Left colon (tissue), 2 donors: ENCODE results near the gene GRB2. TPM values are rescaled to one million over a fixed set of nuclear protein-coding genes. Genes with fewer than 3 reads are reported as not detected.
"Not testable (repeated sequence)": the region's sequence is repeated elsewhere in the genome, so short reads cannot be mapped to it uniquely, and the experiment has no call there.

Experiments used
- ATAC-seq: fragments of 200-7000 bp; cut with Tn5 transposase; one replicate; pipeline ENCODE4 v1.9.1; 2020; ENCODE audit warnings: mild to moderate bottlenecking, moderate library complexity
- DNase-seq, 2 donors: peaks; one replicate each; pipeline ENCODE4 v3.0.0-alpha.2; 2020
- intact Hi-C, 2 donors: fragments of 100-400 bp; cut with DNase I in 1 of 2; cut with micrococcal nuclease in 1 of 2; formaldehyde crosslinking; loops; one replicate each; pipeline versions ENCODE4 v1.11.2 to v1.14.0; 2022; cut with DNase I, micrococcal nuclease
- long read RNA-seq: library from polyadenylated mRNA; unstranded; transcript quantifications from one replicate; pipeline ENCODE4 v2.0.0, GENCODE V29; 2021
- total RNA-seq, 2 donors: library from RNA; stranded (reverse); fragmentation: NEBNext Ultra II Directional; extraction: Animal tissue kit (Norgen Biotek cat#: 25700); gene quantifications; one replicate each; pipeline ENCODE4 v1.2.1, GENCODE V29; 2021
- donor health status: DM: no; HTN: no; CAD: no.
- donor health status: DM: yes; HTN: yes; CAD: no.

Gene GRB2
- total RNA-seq = 100 to 1,000 TPM; 112 to 117 TPM
- long read RNA-seq, transcript GRB2-205 (5 exons, 3,182 nt) = minor isoform, 8 of 160 reads
- long read RNA-seq, transcript GRB2-202 (6 exons, 3,248 nt) = major isoform, 98 of 160 reads
- long read RNA-seq, partial matches to known transcripts = 2 of 160 reads
- long read RNA-seq, other reads (novel, unspliced or antisense) = 50 of 160 reads

DNA sequence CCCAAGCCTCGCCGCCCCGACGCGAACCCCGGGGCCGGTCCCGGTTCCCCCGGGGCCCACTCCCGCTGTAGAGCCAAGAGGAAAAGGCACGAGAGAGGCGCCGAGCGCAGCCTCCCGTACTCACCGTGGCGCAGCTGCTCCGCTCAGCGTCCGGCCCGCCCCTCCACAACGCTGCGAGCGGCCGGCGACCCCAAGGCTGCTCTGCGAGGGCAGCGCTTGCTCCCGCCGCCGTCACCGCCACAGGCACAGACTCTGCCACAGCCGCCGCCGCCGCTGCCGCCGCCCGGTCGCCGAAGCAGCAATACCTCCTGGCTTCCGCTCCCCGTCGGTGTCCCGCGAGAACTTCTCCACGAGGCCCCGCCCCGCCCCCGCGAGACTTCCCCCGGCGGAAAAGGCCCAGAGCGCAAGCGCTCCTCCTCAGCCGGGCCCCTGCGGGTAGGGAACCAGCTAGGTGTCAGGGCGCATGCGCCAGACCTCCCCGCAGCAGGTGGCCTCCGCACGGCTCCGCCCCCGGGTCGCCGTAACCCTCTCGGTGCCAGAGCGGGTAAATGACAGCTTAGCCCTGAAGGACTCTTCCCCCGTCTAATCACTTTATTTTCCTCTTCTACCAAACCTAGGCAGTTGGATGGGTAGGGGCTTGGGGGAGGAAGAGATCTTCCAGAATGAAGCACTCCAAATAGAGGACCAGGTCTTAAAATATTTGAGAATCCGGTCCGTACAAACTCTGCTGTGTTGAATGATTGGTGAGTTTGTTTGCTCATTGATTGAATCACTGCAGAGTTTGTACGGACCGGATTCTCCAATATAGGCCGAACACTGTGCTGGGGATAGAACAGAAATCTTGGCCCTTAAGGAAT lies at the start of gene GRB2:
GRB2 (minus strand) TSS at position 314 of the 857 bp plus-strand sequence. CDS start 12,050 bp downstream, outside the sequence.
- intact Hi-C loops = loop anchor here (2.0 to 10.0 kb wide), 2 partner anchors 81 to 83 kb away; no protein-coding TSS in a partner anchor
- ATAC-seq (peak; percentile 90), DNase-seq (peak; percentile 98 to 99)

DNA sequence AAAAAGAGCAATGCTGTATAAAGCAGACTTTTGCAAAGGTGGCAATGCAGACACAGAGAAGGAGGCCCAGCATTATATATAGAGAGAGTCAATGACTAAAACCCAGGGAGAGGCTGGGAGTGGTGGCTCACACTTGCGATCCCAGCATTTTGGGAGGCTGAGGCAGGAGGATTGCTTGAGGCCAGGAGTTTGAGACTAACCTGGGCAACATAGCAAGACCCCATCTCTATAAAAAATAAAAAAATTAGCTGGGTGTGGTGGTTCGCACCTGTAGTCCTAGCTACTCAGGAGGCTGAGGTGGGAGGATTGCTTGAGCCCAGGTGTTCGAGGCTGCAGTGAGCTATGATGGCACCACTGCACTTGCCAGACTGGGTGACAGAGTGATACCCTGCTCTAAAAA lies 49.2 kb upstream of the GRB2 start:
- intact Hi-C loops, DNase-seq, ATAC-seq: not testable (repeated sequence)

DNA sequence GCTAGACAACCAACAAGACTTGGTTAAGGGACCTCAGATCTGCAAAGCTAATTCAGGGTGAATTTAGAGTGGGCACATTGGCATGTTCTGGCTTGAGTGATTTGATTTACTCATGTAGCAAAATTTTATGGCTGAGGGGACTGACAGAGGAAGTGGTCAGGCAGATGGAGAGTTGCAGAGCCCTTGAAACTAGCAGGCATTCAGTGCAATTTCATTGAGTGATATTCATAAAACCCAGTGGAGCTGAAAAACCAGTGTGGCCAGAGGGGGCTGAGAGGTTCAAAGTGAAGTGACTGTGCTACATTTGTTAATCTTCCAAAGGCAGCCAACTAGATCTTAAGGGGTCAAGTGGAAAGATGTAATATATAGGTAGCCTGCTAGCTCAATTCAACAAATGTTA lies 48.7 kb upstream of the GRB2 start:
- DNase-seq (no peak), ATAC-seq (no peak)
- intact Hi-C loops = no loop called here

DNA sequence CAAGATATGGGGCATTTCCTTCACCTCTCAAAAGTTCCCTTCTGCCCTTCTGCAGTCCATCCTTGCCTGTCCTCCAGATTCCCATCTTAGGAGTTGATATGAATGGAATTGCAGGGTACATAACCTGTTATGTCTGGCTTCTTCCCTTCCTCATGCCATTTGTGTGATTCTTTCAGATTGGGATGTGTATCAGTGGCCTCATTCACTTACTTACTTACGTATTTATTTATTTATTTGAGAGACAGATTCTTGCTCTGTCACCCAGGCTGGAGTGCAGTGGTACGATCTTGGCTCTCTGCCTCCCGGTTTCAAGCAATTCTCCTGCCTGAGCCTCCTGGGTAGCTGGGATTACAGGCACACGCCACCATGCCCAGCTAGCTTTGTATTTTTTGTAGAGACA lies 44.8 kb upstream of the GRB2 start:
- ATAC-seq = no peak
- intact Hi-C loops = no loop called here

DNA sequence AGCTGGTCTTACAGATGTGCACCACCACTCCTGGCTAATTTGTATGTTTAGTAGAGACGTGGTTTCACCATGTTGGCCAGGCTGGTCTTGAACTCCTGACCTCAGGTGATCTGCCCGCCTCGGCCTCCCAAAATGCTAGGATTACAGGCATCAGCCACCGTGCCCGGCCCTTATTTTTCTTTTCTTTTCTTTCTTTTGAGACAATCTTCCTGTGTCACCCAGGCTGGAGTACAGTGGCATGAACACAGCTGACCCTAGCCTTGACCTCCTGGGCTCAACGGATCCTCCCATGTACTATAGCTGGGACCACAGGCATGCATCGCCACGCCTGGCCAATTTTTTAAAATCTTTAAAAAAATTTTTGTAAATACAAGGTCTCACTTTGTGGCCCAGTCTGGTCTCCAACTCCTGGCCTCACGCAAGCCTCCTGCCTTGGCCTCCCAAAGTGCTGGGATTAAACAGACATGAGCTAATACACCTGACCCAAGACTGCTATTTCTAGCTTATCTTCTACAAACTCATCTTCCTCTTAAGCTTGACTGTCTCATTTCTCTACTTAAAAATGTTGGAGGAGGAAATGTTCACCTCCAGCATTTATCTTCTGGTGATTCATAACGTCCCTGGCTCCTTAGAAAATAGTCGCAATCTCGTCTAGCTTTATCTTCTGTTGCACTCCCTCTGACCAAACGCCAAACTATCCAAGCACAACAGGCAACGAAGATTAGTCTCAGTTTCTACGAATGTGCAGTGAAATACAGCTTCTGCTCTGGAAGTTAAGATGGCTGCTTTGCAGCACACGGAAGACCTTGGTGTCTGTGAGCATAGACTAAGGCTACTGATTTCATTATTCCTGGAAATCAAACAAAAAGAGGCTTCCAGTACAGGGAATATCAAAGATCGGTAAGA lies 42.7 kb upstream of the GRB2 start:
- intact Hi-C loops = no loop called here
- DNase-seq (no peak), ATAC-seq (no peak)

More for the DNA sequence above, 44.8 kb upstream of the GRB2 start:
- no peak for DNase-seq

DNA sequence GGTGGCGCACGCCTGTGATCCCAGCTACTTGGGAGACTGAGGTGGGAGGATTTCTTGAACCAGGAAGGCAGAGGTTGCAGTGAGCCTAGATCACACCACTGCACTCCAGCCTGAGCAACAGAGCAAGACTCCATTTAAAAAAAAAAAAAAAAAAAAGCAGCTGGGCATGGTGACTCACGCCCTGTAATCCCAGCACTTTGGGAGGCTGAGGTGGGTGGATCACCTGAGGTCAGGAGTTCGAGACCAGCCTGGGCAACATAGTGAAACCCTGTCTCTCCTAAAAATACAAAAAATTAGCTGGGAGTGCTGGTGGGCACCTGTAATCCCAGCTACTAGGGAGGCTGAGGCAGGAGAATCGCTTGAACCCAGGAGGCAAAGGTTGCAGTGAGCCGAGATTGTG lies 40.4 kb upstream of the GRB2 start:
- intact Hi-C loops, ATAC-seq, DNase-seq: not testable (repeated sequence)

DNA sequence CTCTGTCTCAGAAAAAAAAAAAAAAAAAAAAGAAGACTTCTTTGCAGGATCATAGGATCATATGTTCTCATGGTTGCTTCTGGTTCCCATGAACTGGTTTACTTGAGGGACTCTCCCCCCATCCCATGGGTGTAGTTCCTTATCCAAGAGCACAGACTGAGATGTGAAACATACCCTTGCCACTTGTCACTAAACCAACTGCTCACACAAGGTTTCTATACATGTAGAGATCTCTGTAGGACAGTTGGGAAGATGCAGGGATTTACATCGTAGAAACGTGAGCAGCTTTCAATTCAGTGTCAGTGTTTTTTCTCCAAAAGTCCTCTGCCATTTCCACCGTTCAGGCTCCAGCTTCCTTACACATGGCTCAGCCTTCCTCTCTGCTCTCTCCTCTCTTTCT lies 39.8 kb upstream of the GRB2 start:
- no peak for ATAC-seq
- no peak for DNase-seq
- intact Hi-C loops = no loop called here

DNA sequence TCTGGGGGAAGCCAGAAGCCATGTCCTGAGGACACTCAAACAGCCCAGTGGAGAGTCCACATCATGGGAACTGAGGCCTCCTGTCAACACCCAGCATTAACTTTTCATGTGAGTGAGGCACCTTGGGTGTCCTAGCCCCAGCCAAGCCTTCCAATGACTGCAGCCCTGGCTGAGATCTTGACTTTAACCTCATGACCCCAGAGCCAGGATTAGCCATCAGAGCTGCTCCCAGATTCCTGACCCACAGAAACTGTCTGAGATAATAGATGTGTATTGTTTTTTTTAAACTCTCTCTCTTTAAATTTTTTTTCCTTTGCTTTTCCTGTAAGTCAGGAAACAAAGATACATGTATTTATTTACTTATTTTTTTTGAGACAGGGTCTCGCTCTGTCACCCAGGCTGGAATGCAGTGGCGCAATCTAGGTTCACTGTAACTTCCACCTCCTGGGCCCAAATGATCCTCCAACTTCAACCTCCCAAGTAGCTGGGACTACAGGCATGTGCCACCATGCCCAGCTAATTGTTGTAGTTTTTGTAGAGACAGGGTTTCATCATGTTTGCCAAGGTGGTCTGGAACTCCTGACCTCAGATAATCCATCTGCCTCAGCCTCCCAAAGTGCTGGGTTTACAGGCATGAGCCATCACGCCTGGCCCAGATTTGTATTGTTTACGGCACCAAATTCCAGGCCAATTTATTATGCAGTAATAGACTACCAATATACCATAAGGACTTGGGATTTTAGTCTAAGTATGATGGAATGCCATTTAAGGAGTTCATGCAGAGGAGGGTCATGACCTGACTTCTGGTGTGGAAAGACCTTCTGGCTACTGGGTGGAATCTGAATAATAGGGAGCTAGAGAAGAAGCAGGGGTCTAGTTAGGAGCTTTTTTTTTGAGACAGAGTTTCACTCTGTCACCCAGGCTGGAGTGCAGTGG lies 37.0 kb upstream of the GRB2 start:
- ATAC-seq = no peak
- intact Hi-C loops = no loop called here
- DNase-seq = no peak

DNA sequence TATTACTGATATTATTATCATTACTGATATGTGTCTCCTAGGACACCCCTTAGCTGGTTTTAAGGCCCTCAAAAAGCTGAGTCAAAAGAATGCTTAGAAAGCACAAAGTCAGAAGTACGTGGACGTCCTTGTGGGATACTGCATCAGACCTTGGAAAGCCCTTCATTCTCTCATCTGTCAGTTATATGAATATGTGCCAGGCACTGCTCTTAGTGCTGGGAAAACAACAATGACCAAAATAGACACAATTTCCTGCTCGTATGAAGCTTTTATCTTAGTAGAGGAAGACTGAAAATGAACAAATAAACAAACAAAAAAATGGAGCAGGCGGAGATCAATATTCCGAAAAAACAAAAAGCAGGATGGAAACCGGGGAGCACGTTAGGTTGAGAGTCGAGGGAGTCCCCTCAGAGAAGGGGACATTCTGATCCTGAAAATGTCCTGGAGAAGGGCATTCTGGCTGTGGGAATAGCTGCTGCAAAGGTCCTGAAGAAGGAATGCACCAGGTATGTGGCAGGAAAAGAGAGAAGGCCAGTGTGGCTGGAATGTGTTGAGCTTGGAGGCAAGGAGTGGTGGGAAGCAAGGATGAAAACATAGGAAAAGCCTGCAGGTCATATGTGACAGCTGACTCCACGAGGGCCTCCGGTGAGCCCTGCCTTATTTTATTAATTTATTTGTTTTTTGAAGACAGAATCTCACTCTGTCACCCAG lies 35.4 kb upstream of the GRB2 start:
- no peak for DNase-seq
- ATAC-seq = no peak
- intact Hi-C loops = no loop called here

DNA sequence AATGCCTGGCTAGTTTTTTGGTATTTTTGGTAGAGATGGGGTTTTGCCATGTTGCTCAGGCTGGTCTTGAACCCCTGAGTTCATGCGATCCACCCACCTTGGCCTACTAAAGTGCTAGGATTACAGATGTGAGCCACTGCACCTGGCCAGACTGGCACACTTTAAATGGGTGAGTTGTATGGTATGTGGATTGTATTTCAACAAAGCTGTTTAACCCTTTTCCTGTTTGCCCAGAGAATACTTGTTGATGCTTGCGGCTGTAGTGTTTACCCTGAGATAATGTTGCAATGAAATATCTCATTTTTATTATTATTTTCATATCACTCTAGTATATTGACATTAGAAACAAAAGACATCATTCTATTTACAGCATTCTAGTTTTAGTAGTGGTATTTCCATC lies 33.8 kb upstream of the GRB2 start:
- ATAC-seq (no peak), DNase-seq (no peak)
- intact Hi-C loops = loop anchor here in 1 of 2 donors (2.0 kb wide), 1 partner anchor 34 kb away; no protein-coding TSS in a partner anchor

DNA sequence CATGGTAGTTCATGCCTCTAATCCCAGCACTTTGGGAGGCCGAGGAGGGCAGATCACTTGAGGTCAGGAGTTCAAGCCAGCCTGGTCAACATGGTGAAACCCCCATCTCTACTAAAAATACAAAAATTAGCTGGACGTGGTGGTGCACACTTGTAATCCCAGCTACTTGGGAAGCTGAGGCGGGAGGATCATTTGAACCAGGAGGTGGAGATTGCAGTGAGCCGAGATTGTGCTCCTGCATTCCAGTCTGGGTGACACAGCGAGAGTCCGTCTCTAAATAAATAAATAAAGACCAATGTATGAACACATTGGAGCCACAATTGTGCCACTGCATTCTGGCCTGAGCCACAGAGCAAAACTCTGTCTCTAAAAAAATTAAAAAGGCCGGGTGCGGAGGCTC lies 31.9 kb upstream of the GRB2 start:
- DNase-seq, ATAC-seq, intact Hi-C loops: not testable (repeated sequence)

DNA sequence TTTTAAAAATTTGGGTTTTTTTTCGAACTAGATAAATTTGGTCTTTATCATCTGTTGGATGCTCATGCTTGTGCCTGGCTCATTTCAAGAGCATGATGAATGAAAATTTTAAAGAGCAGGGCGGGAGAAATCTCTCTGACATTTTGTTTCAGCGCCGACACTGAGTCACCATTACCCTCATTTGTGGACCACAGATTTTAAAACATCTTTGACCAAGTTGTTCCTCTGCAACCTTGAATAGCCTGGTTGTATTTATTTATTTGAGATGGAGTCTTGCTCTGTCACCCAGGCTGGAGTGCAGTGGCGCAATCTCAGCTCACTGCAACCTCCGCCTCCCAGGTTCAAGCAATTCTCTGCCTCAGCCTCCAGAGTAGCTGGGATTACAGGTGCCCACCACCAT lies 29.0 kb upstream of the GRB2 start:
- ATAC-seq, DNase-seq, intact Hi-C loops: not testable (repeated sequence)

DNA sequence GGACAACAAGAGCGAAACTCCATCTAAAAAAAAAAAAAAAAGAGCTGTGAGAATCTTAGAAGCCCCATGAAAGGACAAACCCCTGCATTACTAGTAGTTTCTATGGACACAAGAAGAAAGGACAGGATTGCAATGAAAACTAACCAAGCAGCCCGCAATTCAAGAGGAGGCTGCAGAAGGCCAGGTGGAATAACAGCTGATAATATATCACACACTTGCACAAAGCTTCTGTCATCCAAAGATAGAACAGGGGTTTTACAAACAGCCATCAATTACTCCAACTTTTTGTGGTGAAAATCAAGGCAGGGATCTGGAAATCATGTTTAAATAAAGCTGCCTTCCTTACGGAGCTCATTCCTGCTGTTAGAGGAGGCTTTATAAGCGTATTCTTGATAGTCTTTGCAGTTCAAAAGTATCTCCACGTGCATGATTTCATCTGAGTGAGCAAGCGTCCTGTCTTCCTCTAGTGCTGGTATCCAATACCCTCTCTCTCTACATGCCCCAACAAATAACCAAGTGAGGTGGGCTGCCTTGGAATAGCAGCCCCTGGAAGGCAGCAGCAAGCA lies 27.8 kb upstream of the GRB2 start:
- intact Hi-C loops = no loop called here
- ATAC-seq = no peak
- DNase-seq = no peak

DNA sequence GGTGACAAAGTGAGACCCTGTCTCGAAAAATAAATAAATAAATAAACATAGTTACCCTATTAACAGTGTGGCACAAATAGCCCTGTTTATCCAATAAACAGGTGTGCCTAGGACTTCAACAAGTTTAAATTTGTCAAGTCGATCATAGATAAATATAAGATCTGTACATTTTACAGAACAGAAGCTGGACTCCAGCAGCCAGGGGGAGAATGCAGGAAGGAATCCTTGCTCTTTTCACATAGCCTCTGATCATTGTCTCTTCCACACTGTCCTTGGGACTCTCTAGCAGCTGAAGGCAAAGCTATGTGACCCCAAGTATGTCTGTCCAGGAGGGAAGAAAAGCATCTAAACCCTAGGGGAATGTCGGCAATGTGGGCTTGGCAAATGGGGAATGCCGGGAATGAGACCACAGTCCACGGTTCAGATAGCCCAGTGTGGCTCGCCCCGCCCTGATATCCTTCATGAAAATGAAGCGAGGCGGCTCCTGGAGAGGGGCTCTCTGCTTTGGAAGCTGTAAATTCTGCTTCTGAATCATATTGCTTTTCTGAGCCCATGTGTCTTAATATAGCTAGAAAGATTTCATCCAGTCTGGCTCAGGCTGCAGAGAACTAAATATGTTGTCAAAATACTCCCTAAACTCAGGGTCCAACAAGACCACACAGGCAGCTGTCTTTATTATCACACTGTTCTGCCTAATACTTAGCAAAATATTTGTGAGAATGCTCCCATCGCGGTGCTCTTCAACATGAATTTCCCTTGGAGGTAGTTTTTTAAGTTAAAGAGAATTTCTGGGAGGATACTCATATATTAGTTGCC lies 24.9 kb upstream of the GRB2 start:
- intact Hi-C loops = no loop called here
- ATAC-seq (peak; percentile 63), DNase-seq (peak in 1 of 2 donors; percentile 36)

DNA sequence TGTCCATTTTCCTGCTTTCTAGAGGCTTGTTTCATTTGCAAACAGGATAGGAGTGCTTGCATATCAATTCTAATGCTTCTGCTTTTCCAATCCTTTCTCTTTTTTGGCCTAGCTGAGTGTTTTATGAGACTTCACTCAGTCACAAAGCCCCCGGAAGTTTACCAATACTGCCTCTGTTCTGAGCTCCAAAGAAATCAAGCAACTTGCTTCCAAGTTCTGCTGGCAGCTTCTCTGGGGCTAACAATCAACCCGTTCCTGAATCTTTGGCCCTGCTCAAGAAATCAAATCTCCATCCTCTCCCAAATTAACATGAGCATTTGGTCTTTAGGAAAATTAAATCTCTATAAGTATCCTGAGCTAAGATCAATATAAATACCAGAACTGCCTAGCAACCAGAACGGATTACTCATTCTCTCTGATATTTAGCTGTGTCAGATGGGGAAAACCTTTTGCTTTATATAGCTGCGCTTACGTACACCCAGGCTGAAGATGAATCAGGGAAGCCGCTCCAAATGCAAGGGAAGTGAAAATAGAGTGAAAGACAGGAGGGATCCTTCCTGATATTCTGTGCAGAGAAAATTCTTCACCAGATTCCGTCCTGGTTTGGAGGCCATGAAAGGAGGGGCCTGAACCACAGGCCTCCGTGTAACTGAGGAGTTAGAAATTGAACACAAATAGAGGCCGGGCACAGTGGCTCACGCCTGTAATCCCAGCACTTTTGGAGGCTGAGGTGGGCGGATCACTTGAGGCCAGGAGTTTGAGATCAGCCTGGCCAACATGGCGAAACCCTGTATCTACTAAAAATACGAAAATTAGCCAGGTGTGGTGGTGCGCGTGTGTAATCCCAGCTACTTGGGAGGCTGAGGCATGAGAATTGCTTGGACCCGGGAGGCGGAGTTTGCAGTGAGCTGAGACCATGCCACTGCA lies 23.3 kb upstream of the GRB2 start:
- intact Hi-C loops = loop anchor here (5.0 to 10.0 kb wide), 3 partner anchors 76 to 158 kb away; partner anchors contain the start of genes CASKIN2 (in 1 of the 2), MYO15B (in 1 of the 2) and TSEN54 (in 1 of the 2)
- DNase-seq = no peak
- no peak for ATAC-seq
